PC-9 (cell line): ENCODE data around the gene CHSY1.

ENCODE experiments used
- CTCF ChIP-seq: fragments of 200-600 bp; sonication (generic); conservative IDR thresholded peaks from 2 replicates; pipeline ENCODE4 v1.6.1; 2017; ENCODE audit warnings: mixed run types, antibody characterized with exemption, mild to moderate bottlenecking, moderate library complexity
- EZH2 ChIP-seq: fragments of 200-600 bp; sonication (generic); IDR thresholded peaks from 2 replicates; pipeline ENCODE4 v1.8.0; 2017; ENCODE audit warnings: antibody characterized with exemption, low read depth

- no peak for TF ChIP-seq CTCF
- TF ChIP-seq EZH2 = no peak
These were observed 26.2 kb upstream of the CHSY1 start for GRCh38 chr15:101277943-101278564.
